Measurements from ENCODE around the gene POLA1.

POLA1 gene

GRCh38 chrX:25028726-25029125, 335.0 kb downstream of the POLA1 start:
- DNase-seq (ENCODE audit: low read depth) = peak; percentile 20

- DNase-seq (ENCODE audit: low read depth) = no peak
Measured at GRCh38 chrX:25029288-25029825, 335.6 kb downstream of the POLA1 start.

GRCh38 chrX:25034889-25035288, 341.2 kb downstream of the POLA1 start:
- no peak for DNase-seq (ENCODE audit: low read depth)

- DNase-seq (ENCODE audit: low read depth) = no peak
Measured at GRCh38 chrX:25039036-25039435, 345.3 kb downstream of the POLA1 start.

- DNase-seq (ENCODE audit: low read depth) = no peak
Measured at GRCh38 chrX:25043192-25043591, 349.5 kb downstream of the POLA1 start.

All from non-pigmented ciliary epithelial cell (primary cell).